ENCODE results near the gene FAM20A. TPM values are rescaled to one million over a fixed set of nuclear protein-coding genes. Genes with fewer than 3 reads are reported as not detected.

FAM20A gene
- total and polyA plus RNA-seq, 2 of the 8 experiments (the other 6 are each of a cell fraction or from before 2014, with no cell fraction given): 3.6 to 11.9 TPM

DNA sequence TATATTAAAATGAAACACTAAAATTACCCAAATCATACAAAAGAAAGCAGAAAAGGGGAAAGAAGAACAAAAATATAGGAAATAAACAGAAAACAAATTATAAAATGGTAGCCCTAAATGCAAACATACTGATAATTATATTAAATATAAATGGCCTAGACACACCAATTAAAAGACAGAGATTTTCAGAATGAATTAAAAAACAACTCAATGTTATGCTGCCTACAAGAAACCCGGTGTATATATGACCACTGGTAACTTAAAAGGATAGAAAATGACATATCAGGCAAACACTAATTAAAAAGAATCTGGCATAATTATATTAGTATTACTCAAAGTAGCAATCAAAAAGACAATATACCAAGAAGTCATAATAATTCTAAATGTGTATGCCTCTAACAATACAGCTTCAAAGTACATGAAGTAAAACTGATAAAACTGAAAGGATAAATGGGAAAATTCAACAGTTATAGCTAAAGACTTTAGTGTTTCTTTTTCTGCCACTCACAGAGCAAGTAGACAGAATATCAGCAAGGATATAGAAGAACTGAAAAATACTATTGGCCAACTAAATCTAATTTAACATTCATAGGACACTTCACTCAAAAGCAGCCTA is 7.5 kb upstream of the FAM20A start (continued):
- TF ChIP-seq, protein P1, sequence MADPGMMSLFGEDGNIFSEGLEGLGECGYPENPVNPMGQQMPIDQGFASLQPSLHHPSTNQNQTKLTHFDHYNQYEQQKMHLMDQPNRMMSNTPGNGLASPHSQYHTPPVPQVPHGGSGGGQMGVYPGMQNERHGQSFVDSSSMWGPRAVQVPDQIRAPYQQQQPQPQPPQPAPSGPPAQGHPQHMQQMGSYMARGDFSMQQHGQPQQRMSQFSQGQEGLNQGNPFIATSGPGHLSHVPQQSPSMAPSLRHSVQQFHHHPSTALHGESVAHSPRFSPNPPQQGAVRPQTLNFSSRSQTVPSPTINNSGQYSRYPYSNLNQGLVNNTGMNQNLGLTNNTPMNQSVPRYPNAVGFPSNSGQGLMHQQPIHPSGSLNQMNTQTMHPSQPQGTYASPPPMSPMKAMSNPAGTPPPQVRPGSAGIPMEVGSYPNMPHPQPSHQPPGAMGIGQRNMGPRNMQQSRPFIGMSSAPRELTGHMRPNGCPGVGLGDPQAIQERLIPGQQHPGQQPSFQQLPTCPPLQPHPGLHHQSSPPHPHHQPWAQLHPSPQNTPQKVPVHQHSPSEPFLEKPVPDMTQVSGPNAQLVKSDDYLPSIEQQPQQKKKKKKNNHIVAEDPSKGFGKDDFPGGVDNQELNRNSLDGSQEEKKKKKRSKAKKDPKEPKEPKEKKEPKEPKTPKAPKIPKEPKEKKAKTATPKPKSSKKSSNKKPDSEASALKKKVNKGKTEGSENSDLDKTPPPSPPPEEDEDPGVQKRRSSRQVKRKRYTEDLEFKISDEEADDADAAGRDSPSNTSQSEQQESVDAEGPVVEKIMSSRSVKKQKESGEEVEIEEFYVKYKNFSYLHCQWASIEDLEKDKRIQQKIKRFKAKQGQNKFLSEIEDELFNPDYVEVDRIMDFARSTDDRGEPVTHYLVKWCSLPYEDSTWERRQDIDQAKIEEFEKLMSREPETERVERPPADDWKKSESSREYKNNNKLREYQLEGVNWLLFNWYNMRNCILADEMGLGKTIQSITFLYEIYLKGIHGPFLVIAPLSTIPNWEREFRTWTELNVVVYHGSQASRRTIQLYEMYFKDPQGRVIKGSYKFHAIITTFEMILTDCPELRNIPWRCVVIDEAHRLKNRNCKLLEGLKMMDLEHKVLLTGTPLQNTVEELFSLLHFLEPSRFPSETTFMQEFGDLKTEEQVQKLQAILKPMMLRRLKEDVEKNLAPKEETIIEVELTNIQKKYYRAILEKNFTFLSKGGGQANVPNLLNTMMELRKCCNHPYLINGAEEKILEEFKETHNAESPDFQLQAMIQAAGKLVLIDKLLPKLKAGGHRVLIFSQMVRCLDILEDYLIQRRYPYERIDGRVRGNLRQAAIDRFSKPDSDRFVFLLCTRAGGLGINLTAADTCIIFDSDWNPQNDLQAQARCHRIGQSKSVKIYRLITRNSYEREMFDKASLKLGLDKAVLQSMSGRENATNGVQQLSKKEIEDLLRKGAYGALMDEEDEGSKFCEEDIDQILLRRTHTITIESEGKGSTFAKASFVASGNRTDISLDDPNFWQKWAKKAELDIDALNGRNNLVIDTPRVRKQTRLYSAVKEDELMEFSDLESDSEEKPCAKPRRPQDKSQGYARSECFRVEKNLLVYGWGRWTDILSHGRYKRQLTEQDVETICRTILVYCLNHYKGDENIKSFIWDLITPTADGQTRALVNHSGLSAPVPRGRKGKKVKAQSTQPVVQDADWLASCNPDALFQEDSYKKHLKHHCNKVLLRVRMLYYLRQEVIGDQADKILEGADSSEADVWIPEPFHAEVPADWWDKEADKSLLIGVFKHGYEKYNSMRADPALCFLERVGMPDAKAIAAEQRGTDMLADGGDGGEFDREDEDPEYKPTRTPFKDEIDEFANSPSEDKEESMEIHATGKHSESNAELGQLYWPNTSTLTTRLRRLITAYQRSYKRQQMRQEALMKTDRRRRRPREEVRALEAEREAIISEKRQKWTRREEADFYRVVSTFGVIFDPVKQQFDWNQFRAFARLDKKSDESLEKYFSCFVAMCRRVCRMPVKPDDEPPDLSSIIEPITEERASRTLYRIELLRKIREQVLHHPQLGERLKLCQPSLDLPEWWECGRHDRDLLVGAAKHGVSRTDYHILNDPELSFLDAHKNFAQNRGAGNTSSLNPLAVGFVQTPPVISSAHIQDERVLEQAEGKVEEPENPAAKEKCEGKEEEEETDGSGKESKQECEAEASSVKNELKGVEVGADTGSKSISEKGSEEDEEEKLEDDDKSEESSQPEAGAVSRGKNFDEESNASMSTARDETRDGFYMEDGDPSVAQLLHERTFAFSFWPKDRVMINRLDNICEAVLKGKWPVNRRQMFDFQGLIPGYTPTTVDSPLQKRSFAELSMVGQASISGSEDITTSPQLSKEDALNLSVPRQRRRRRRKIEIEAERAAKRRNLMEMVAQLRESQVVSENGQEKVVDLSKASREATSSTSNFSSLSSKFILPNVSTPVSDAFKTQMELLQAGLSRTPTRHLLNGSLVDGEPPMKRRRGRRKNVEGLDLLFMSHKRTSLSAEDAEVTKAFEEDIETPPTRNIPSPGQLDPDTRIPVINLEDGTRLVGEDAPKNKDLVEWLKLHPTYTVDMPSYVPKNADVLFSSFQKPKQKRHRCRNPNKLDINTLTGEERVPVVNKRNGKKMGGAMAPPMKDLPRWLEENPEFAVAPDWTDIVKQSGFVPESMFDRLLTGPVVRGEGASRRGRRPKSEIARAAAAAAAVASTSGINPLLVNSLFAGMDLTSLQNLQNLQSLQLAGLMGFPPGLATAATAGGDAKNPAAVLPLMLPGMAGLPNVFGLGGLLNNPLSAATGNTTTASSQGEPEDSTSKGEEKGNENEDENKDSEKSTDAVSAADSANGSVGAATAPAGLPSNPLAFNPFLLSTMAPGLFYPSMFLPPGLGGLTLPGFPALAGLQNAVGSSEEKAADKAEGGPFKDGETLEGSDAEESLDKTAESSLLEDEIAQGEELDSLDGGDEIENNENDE (IDR thresholded peaks at IDR 0.05; ENCODE audit: insufficient replicate concordance, low read length): no peak
